ENCODE measurements around the gene C11orf98.
"Not testable (repeated sequence)": the region's sequence is repeated elsewhere in the genome, so short reads cannot be mapped to it uniquely, and the experiment has no call there.

C11orf98 gene

GRCh38 chr11:62621567-62622470, 43.2 kb downstream of the C11orf98 start, which contains the start of gene B3GAT3:
TSS of gene B3GAT3 (minus strand) at chr11:62621986. CDS start at chr11:62621947, 39 bp downstream.
- peak; percentile 97 for DNase-seq
- in situ Hi-C loops (cut with MboI; ENCODE audit: low pct_unique_long_range_greater_than_20kb, low sequenced_read_pairs), result no loop called here

- no peak for DNase-seq
- in situ Hi-C loops (cut with MboI; ENCODE audit: low pct_unique_long_range_greater_than_20kb, low sequenced_read_pairs), result no loop called here
Measured at GRCh38 chr11:62621027-62621566, 43.9 kb downstream of the C11orf98 start.

- DNase-seq; in situ Hi-C loops (cut with MboI; ENCODE audit: low pct_unique_long_range_greater_than_20kb, low sequenced_read_pairs): not testable (repeated sequence)
Measured at GRCh38 chr11:62616957-62617356, 48.1 kb downstream of the C11orf98 start.

- in situ Hi-C loops (cut with MboI; ENCODE audit: low pct_unique_long_range_greater_than_20kb, low sequenced_read_pairs), result no loop called here
- DNase-seq, result no peak
Measured at GRCh38 chr11:62615521-62615920, 49.5 kb downstream of the C11orf98 start.

GRCh38 chr11:62614275-62614674, 50.7 kb downstream of the C11orf98 start:
- DNase-seq, result no peak
- in situ Hi-C loops (cut with MboI; ENCODE audit: low pct_unique_long_range_greater_than_20kb, low sequenced_read_pairs), result no loop called here

GRCh38 chr11:62613291-62613778, 51.7 kb downstream of the C11orf98 start:
- no peak for DNase-seq
- in situ Hi-C loops (cut with MboI; ENCODE audit: low pct_unique_long_range_greater_than_20kb, low sequenced_read_pairs), result no loop called here
